HG03354 (cell line): ENCODE results near the gene ANKRD33B.
A peak's percentile ranks its signal among the peaks of the same experiment; 100 is the strongest.

Experiments
- ATAC-seq: cut with Tn5 transposase; IDR thresholded peaks from one replicate; pipeline ENCODE4 v1.9.1; 2021; ENCODE audit warnings: mild to moderate bottlenecking; ENCODE audit not compliant: unreplicated experiment, poor library complexity, severe bottlenecking

The ANKRD33B gene

DNA sequence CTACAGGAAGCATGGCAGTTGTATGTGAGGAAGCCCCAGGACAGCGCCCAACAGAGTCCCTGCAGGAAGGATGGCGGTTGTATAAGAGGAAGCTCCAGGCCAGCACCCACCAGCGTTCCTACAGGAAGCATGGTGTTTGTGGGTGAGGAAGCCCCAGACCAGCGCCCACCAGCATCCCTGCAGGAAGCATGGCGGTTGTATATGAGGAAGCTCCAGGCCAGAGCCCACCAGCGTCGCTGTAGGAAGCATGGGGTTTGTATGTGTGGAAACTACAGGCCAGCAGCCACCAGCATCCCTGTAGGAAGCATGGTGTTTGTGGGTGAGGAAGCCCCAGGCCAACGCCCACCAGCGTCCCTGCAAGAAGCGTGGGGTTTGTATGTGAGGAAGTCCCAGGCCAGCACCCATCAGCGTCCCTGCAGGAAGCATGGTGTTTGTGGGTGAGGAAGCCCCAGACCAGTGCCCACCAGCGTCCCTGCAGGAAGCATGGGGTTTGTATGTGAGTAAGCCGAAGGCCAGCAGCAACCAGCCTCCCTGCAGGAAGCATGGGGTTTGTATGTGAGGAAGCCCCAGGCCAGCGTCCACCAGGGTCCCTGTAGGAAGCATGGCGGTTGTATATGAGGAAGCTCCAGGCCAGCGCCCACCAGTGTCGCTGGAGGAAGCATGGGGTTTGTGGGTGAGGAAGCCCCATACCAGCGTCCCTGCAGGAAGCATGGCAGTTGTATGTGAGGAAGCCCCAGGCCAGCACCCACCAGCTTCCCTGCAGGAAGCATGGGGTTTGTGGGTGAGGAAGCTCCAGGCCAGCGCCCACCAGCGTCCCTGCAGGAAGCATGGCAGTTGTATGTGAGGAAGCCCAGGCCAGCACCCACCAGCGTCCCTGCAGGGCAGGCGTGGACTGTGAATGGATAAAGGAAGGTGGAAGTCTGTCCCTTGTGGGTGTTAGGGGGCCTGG is 118.1 kb downstream of the ANKRD33B start:
- ATAC-seq = no peak

DNA sequence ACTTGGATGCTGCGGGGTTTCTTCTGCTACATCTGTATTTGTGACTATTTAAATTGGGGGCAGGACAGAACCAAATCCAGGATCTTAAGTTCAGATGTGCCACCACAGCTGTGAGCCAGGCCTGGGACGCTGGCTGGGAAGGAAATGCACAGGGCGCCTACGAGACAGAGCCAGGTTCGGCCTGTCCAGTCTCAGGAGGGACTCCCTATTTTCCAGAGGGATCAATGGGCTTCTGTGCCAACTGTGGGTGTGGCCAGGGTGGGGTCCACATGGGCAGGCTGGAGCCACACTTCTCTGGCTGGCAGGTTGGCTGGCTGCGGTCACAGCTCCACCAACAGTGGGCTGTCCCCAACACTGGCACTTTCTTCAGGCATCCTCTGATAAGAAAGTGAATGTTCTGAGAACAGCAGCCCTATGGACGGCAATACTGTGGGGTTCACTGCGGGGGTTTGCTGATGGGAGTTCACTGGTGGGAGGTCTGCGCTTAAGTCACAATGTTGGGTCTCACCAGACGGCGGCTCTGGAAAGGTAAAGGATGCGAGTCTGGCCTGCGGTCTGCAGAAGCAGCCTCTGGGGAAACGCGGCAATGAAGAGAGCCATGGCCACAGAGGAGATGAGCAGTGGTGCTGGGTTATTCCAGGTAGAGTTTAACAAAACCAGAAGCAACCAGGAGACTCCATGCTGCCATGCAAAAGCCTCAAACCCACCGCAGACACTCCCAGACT is 119.1 kb downstream of the ANKRD33B start:
- no peak for ATAC-seq

DNA sequence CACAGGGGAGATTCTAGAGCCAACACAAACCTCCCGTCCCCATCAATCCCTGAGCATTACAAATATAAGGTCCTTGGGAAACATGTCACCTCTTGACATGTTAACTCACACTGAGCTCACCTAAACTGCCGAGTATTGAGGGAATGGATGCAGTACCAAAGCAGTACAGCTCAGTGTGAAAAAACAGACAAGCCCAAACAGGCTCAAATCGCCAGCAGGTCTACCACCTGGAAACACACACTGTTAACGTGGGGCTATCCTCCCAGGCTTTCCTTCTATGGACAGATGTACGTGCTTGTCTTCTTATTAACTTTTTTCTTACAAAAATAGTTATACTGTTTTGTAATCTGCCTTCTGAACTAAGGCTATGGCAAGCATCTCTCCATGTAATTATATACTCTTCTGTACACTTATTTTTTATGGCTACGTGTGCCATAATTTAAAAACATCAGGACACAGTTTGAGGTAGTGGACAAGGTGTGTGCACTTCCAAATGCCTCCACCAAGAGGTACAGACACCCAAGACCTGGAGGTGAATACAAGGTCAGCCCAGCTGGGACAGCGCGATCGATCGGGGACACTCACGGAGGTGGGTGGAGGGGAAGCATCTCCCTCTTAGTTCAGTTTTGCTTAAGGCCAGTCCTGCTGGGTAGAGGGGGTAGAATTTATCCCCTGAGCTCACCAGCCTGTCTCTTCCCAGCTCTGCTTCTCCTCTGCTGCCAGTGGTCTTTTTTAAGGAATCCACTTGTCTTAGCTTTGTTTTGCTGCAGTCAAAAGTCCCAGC is 120.6 kb downstream of the ANKRD33B start:
- peak; percentile 46 for ATAC-seq

DNA sequence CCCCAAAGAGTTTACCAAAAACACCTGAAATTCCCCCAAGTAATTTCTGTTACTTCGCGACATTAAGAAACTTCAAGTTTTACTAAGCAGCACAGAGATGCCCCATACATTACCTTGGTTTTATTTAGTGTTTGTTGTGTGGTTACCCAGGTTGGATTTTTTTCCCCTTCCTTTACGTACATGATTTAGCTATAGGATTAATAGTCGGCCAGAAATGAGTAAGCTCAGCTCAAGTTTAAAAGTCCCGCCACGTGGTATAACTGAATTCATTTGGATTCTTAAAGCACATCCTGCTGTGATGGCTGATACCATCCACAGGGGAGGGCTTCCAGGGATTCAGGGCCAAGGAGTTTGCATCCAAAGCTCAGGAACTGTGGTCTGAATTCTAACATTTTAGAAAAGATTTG is 121.2 kb downstream of the ANKRD33B start:
- peak; percentile 75 for ATAC-seq

DNA sequence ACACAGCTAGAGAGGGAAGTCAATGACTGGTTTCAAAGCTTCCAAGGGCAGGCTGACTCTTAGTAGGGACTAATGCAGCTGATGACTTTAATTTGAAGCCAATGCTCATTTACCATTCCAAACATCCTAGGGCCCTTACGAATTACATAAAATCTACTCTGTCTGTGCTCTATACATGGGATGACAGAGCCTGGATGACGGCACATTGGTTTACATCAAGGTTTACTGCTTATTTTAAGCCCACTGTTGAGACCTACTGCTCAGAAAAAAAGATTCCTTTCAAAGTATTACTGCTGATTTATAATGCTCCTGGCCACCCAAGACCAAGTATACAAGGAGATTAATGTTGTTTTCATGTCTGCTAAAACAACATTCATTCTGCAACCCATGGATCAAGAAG is 123.0 kb downstream of the ANKRD33B start:
- ATAC-seq = no peak

DNA sequence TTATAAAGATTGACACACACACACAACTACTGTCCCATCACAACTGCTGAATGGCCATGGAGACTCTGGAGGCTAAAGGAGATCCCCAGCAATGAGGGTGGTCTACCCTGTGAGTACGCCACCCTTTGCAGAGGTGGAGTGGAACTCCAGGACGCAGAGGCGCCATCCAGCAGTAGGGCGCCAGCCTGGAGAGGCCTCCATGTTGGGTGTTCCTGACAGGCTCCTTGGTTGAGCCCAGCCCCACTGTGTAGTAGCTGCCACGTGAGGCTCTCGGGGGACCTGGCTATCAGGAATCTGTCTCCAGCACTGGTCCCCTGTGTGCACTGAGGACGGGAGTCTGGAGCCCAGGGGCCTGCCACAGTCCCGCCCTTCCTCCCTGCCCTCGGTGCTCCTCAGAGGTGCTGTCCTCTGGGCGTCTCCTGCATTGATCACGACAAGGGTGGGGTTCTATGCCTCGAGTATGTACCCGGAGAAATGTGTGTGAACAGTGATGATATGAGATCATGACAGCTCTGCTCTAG is 124.8 kb downstream of the ANKRD33B start:
- ATAC-seq = no peak

DNA sequence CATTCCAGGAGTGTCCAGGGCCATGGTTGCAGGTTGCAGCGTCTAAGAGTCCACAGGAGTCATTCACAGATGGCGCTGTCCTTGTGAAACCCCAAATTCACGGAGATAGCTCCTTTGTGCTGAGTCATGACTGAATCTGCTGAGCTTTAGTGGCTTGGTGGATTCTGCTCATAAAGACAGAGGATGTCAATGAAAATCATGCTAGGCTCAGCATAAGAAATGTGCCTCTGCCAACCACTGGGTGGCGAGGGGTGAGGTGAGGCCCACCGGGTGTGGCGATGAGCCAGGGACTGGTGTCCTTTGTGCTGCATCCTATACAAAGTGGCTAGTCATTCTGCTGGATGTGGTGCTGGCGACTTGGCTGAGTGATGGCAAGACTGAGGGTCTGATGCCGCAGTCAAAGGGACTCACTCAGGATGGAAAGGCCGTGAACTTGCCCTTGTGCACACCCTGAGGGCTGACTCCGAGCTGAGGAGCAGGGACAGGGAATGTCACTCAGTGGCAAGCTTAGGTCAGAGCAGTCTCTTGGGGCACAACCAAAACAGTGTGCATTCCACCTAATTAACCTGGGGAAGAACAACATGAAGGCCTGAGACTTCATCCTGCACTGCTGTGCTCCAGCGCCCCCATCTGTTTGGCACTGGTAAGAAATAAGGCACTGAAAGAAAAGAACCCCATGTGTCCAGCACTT is 125.7 kb downstream of the ANKRD33B start:
- ATAC-seq = peak; percentile 40

DNA sequence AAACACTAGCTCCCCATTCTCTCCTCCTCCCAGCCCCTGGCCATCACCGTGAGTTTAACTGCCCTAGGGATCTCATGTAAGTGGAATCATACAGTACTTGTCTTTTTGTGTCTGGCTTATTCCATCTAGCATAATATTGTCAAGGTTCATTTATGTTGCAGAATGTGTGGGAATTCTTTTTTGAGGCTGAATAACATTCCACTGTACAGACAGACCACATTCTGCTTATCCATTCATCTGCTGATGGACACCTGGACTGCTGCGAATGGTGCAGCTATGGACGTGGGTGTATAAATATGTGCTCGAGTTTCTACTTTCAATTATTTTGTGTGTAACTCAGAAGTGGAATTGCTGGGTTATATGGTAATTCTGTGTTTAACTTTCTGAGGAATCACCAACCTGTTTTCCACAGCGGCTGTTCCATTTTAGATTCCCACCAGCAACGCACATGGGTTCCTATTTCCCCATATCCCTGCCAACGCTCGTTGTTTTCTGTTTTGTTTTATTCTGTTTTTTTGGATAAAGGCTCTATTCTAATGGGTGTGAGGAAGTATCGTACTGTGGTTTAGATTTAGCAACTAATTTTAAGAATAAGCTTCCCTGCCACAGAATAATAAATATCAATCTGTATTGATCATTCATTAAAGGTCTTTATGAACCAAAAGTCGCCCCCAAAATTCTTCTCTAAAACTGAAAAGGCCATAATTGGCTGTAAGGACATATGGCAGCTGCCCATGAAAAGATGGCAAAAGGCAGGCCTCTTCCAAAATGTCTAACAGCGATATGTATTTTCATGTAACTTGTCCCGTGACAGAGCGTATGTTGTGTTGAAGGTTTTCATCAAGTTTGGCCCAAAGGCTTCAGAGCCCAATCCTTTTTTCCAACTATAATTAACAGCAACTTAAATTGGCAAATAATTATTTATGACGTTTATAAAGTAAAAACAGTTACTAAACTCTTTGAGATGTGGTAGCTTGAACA is 126.9 kb downstream of the ANKRD33B start:
- ATAC-seq = no peak

DNA sequence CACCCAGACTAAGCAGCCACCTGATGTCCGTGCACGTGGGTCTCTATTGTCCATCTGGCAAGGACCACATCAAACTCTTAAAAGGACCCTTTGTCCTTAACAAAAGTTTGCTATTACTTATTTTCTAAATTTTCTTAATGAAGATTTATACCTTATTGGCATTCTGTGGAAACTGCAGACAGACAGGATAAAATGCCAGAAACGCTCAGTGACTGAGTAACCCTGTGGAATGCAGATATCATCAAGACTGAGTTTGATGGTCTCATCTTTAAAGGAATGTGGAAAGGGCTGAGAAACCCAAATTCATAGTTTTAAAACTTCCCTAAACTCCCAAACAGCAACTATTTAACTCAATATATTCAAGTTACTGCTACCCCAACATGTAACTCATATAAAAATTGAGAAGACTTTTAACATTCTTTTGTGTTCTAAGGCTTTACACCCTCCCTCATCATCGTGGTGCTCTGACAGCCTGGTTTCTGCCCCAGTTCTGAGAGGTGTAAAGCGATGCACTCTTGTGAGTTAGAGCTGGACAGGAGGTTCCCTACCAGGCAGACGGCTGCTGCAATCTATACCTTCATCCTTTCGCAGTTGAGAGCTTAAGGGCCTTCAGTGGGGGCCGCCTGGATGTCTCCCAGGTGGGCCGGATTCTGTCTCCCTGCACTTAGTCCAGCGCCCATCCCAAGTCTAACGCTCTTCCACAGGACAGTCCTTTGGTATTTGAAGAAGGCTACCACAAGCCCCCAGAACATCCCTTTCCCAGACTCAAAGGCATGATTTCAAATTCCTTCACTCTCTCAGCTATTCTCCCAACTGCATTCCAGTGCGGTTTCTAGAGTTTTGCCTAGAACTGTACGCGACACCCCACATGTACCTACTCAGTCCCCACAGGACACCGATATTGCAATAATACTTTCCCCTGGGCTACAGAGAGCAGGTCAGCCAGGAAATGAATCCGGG is 128.2 kb downstream of the ANKRD33B start:
- ATAC-seq = no peak

DNA sequence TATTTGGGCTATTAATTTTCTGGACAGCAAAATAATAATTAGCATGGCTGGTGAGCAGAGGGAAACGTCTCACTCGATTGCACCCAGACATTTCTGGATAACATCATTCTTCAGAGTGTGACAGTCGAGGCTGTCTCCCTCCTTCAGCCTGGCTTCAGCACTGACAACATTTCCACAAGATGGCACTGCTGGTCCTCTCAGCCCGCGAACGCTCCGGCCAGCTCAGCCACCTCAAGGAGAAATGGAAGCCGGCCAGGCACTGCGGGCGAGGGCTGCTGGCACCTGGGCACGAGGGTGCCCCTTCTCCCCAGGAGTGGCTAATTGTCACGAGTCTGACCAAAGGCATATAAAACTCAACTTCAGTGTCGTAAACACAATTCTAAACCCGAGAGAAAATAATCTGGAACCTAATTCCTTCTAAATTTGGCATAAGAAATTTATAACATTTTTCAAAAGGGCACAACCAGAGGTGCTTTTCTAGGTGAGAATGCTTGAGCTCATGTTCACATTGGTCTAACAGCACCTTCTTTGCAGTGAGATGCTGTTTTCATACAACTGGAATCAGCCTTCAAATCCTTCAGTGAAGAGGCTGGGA is 131.3 kb downstream of the ANKRD33B start:
- peak; percentile 30 for ATAC-seq

DNA sequence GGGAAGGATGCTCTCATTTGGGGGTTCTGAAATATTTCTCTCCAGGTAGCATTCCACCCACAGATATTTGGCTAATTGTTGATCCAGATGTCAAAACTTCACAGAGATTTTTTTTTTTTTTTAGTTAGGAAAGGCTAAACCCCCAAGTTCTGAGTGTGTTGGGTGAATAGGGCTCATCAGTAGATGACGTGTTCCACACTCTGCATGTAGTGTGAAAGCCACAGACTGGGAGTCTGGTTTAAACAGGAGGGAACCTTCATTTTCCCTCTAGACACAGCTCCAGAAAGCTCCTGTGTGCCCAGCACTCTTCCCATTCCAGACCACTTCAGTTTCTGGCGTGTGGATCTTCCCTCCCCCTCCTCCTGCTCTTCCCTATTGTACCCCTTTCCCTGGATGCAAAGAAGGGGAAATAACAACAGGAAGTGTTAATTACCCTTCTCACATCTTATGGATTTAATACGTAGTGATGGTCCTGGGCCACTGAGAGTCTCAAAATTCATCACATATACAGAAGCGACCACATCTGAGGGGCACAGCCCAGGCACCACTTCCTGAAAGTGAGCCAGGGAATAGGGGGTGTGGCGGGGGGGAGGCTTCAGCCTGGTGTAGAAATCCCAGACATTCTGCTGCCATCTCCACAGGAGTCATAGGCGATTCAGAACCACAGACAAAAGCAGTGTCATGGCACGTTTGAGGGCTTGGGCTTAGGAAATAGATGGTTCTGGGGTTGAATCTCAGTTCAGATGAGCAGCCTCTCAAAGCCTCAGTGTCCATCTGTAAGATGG is 132.1 kb downstream of the ANKRD33B start:
- no peak for ATAC-seq

DNA sequence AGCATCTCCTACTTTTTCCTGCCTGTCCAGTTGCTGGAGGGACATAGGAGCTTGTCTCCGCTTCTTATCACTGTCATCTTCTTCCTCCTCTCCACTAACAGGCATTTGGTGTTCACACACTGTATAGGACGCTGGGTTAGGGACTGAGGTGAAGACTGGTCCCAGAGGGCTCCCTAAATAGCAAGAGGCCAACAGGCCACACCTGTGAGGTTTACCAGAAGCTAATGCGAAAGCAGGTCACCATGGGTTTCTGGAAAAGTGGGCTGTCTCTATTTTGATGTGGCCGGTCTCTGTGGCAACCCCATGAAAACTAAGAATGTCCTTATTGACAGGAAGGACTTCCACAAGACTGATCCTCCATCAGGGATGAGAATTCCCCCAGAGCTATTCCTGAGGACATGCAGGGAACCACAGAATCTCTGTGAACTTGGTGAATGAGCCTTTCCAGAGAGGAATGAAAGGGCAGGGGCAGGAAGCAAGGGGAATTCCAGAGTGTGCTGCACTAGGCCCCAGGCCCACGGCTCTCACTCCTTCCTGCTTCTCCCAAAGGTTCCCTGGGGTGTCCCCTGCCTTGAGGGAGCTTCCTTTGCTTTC is 135.5 kb downstream of the ANKRD33B start:
- ATAC-seq = peak; percentile 67

DNA sequence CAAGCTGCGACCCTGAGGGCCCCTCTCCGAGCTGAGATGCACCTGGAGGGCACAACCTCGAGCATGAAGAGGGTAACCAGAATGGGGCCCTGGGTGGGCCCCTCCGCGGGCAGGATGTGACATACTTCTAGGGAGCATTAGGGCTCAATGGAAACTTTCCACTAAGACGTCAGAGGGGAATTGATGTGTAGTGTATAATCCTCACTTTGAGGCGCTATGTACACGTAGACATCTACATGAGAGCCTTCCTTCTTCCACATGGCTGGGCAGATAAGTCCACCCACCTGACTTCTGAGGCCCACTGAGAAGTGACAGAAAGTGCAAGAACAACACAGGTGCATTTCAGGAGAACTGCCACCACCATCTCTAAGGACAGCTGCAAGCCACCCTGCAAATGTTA is 136.1 kb downstream of the ANKRD33B start:
- ATAC-seq = peak; percentile 78

DNA sequence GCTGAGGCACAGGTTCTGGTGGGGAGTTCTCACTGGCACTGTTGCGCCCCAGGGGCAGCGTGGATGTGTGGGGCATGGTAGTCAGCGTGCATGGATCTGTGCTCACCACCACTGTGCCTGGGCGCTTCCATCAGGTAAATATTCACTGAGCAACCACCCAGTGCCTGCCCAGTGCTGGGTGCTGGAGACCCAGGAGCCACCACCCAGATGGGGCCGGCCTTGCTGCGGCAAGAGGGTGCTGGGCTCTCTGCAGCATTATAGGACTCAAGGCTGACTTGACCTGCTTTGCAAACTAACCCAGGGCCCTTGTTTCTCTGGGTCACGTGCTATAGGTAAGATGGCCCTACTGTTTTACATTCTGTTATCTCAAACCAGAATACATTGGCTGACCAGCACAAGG is 136.6 kb downstream of the ANKRD33B start:
- ATAC-seq = peak; percentile 0

DNA sequence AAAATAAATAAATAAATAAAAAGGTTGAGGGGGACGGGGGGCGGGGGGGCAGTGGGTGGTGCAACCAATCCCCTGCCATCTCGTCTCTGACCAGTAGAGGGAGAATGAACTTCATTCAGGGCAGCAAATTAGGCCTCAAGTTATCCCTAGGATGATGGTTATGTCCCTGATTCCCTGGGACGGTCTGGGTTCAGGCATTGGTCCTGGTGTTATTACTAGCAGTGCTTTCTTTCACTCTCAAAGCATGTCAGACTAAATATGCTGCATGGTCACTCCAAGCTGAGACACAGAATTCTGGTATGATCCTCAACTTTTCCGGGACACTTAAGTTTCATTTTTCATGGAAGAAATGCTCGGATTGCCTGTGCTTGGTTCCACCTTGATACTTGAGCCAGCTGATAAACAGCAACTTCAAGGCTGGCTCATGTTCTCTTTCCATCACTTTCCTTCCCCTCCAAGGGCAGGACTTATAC is 137.7 kb downstream of the ANKRD33B start:
- no peak for ATAC-seq
